ENCODE data around the gene SH3PXD2A. TPM values are rescaled to one million over a fixed set of nuclear protein-coding genes. Genes with fewer than 3 reads are reported as not detected.

The SH3PXD2A gene
- total and polyA plus RNA-seq, 10 of the 15 experiments (the other 5 are each of a cell fraction or from before 2014, with no cell fraction given), result 0.63 to 14.0 (median 4.4) TPM

GRCh38 chr10:103706047-103706446 lies 149.3 kb downstream of the SH3PXD2A start:
- CTCF ChIA-PET, result interaction anchor here (1.0 to 1.7 kb wide), 6 partner anchors 10 to 874 kb away, joined by 3 to 8 read pairs (median 4); no protein-coding TSS in a partner anchor
- in situ Hi-C loops (cut with MboI), result no loop called here
- intact Hi-C loops (cut with micrococcal nuclease; ENCODE audit: unreplicated experiment), result no loop called here
- no peaks in the 10 kb centered on the region for H3K79me2 ChIP-seq (ENCODE audit: control insufficient read depth, insufficient read depth, low read length)
- ATAC-seq (peak; percentile 27), FAIRE-seq (no peak), DNase-seq (ENCODE audit: low read depth, low spot score) (no peak)
- no peak overlapping the region for H3K9ac ChIP-seq (ENCODE audit: control insufficient read depth, insufficient read depth, low read length)
- no peaks in the 10 kb centered on the region; a peak in 1 of 4 replicates for H3K27me3 ChIP-seq (replicated peaks in 1 of 2; ENCODE audit: control insufficient read depth in 2 of 2, insufficient read depth in 2 of 2, low read length in 1 of 2)
- H3K9me3 ChIP-seq (replicated peaks; ENCODE audit: control insufficient read depth, insufficient read depth, low read length), result no peaks in the 10 kb centered on the region
- POLR2A ChIA-PET, result interaction anchor here (0.9 kb wide), 1 partner anchor 19 kb away, joined by 6 read pairs; no protein-coding TSS in a partner anchor
- H3K36me3 ChIP-seq (ENCODE audit: control insufficient read depth in 2 of 2, insufficient read depth in 2 of 2, low read length in 1 of 2), result no peaks in the 10 kb centered on the region
- H2AFZ ChIP-seq (ENCODE audit: control insufficient read depth, low read depth, low read length), result no peak overlapping the region
- WGBS (ENCODE audit: insufficient coverage, insufficient replicate concordance, low lambda C conversion rate, missing lambda C conversion rate), result 33% methylated on average over 5 of the region's 5 CpGs
- TF ChIP-seq CTCF (IDR thresholded peaks at IDR 0.05 in 2 of 3, conservative IDR thresholded peaks at IDR 0.05 in 1 of 3; ENCODE audit: control insufficient read depth in 2 of 3, extremely low read depth in 1 of 3, insufficient read depth in 1 of 3, low read depth in 3 of 3, low read length in 3 of 3) (peak in 2 of 3 experiments; percentile 15 to 16; a peak in 1 of 6 replicates), MEF2B (IDR thresholded peaks at IDR 0.05; ENCODE audit: partially characterized antibody, poor library complexity, severe bottlenecking) (no peak)
- H3K27ac ChIP-seq (ENCODE audit: control insufficient read depth, insufficient read depth), result no peak overlapping the region
- SMC1A ChIA-PET (ENCODE audit: uncharacterized antibody, unreplicated experiment), result interaction anchor here (1.0 to 2.1 kb wide), 7 partner anchors 16 to 570 kb away, joined by 3 to 7 read pairs (median 3); no protein-coding TSS in a partner anchor
- no peak overlapping the region for H3K4me3 ChIP-seq
- RAD21 ChIA-PET (ENCODE audit: unreplicated experiment), result interaction anchor here (0.7 to 1.9 kb wide), 4 partner anchors 16 to 168 kb away, joined by 3 to 7 read pairs (median 4); no protein-coding TSS in a partner anchor
- no peaks in the 10 kb centered on the region for H3K4me1 ChIP-seq (ENCODE audit: control insufficient read depth, insufficient read depth, low read length)
- no peaks in the 10 kb centered on the region; the same call in 1 of the 2 replicates for H4K20me1 ChIP-seq (ENCODE audit: control insufficient read depth, insufficient read depth)
- no TSS peak for BruUV-seq (replicated peaks)
- H3K4me2 ChIP-seq (ENCODE audit: control insufficient read depth, insufficient read depth), result no peak overlapping the region

Measured in GM12878 (cell line).